Smooth muscle cell of the pulmonary artery (primary cell): ENCODE measurements around the gene KLHL35. TPM values are rescaled to one million over a fixed set of nuclear protein-coding genes. Genes with fewer than 3 reads are reported as not detected.

Source experiments
- total RNA-seq: library from RNA; depleted of rRNA; stranded (reverse); fragments of >200 nt; gene quantifications from 2 replicates; pipeline ENCODE4 v1.2.3, GENCODE V29; 2014

KLHL35 gene, protein sequence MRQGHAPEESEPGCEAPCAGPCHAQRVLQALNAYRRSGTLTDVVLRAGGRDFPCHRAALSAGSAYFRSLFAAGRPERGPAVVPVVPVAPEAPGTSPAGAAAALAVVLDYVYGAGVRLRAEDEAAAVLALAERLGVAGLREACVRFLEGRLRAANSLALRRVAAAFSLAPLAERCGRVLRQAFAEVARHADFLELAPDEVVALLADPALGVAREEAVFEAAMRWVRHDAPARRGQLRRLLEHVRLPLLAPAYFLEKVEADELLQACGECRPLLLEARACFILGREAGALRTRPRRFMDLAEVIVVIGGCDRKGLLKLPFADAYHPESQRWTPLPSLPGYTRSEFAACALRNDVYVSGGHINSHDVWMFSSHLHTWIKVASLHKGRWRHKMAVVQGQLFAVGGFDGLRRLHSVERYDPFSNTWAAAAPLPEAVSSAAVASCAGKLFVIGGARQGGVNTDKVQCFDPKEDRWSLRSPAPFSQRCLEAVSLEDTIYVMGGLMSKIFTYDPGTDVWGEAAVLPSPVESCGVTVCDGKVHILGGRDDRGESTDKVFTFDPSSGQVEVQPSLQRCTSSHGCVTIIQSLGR
- 3.6 and 4.6 TPM in 2 replicates for total RNA-seq

GRCh38 chr11:75432911-75433321, at the start of gene KLHL35:
Gene KLHL35, minus strand, starts transcription at chr11:75433203. Its CDS starts 2,574 bp downstream, at chr11:75430629.

GRCh38 chr11:75399344-75400145, 33.5 kb downstream of the KLHL35 start, which contains the start of gene RPS3:
Gene RPS3, plus strand, starts transcription at chr11:75399518. Its CDS starts 30 bp downstream, at chr11:75399548.

Other genes starting within 250 kb of the KLHL35 start
- under 0.01 TPM in 1 of 2 replicates, not detected in the other for gene TPBGL, start 192.4 kb downstream of the KLHL35 start, total RNA-seq
- gene ARRB1, start 81.5 kb downstream of the KLHL35 start, total RNA-seq: 5.9 and 14.5 TPM in 2 replicates
- gene RPS3, start 33.7 kb downstream of the KLHL35 start, total RNA-seq: 1,080 and 1,268 TPM in 2 replicates
- 4.1 and 9.4 TPM in 2 replicates for gene GDPD5, start 92.7 kb upstream of the KLHL35 start, total RNA-seq
- gene SERPINH1, start 129.1 kb upstream of the KLHL35 start, total RNA-seq: 1,766 and 2,892 TPM in 2 replicates
- gene MAP6, start 235.8 kb upstream of the KLHL35 start, total RNA-seq: 2.4 and 2.8 TPM in 2 replicates